ENCODE measurements around the gene GAK. TPM values are rescaled to one million over a fixed set of nuclear protein-coding genes. Genes with fewer than 3 reads are reported as not detected.

The GAK gene
- total RNA-seq, 4 donors from 2014 or later: 64.8 to 73.9 (median 70.6) TPM

DNA sequence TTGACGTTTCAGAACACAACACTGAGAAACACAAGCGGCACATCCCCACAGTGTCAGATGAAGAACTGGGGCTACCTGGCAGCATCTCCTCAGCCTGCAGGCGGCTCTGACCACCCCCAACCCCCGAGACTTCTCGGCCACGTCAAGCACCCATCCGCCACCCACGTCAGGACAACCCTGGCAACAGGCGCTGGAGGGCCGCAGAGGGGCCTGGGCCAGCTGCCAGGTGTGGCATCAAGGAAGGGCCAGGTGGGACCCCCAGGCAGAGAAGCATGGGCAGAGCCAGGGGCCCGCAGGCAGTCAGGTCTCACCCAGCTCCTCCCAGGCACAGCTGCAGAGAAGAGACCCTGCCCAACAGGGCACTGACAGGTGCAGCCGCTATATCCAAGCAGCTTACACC is 22.3 kb downstream of the GAK start:
- TF ChIP-seq POLR2A (IDR thresholded peaks at IDR 0.05; ENCODE audit: low read depth) (no peak), EP300 (IDR thresholded peaks at IDR 0.05) (no peak), CTCF (IDR thresholded peaks at IDR 0.05) (no peak), POLR2AphosphoS5 (IDR thresholded peaks at IDR 0.05) (no peak)
- H3K27me3 ChIP-seq: no peaks in the 10 kb centered on the region
- DNase-seq (ENCODE audit: extremely low spot score): no peak
- no peaks in the 10 kb centered on the region for H3K9me3 ChIP-seq
- no peak overlapping the region for H3K4me3 ChIP-seq
- H3K27ac ChIP-seq (replicated peaks in 1 of 4): no peak overlapping the region
- H3K36me3 ChIP-seq: peaks cover 12 to 63% (median 55%) of the 10 kb centered on the region in 4 donors
- WGBS: 90% methylated on average over 4 of the region's 12 CpGs
- H3K4me1 ChIP-seq: peaks cover 0 to under 1% (median 0%) of the 10 kb centered on the region in 4 donors
- intact Hi-C loops (cut with DNase I): no loop called here

DNA sequence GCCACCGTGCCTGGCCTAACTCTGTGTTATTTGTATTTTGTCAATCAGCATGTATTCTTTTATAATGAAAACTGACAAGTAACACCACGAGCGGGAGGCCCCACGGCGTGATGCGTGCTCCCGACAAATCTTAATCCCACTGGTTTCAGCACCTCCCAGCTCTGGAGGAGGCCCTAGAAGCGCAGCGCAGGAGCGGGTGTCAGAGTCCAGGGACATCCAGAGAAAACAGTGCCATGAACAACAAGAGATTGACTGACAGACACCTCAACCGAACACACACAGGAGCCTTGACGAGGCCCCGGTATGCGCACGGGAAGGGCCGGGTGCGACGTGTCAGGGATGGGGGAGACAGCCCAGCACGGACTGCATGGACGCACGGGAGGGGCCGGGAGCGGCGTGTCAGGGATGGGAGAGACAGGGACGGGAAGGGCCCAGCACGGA is 23.0 kb downstream of the GAK start:
- H3K4me1 ChIP-seq: no peaks in the 10 kb centered on the region
- H3K4me3 ChIP-seq: no peak overlapping the region
- H3K9me3 ChIP-seq: no peaks in the 10 kb centered on the region
- H3K27me3 ChIP-seq: no peaks in the 10 kb centered on the region
- peaks cover 12 to 70% (median 60%) of the 10 kb centered on the region in 4 donors for H3K36me3 ChIP-seq
- TF ChIP-seq POLR2A (IDR thresholded peaks at IDR 0.05; ENCODE audit: low read depth) (no peak), EP300 (IDR thresholded peaks at IDR 0.05) (no peak)
- intact Hi-C loops (cut with DNase I): no loop called here
- DNase-seq (ENCODE audit: extremely low spot score): no peak
- 94% methylated on average over 26 of the region's 26 CpGs for WGBS
- H3K27ac ChIP-seq (replicated peaks in 1 of 4): no peak overlapping the region

DNA sequence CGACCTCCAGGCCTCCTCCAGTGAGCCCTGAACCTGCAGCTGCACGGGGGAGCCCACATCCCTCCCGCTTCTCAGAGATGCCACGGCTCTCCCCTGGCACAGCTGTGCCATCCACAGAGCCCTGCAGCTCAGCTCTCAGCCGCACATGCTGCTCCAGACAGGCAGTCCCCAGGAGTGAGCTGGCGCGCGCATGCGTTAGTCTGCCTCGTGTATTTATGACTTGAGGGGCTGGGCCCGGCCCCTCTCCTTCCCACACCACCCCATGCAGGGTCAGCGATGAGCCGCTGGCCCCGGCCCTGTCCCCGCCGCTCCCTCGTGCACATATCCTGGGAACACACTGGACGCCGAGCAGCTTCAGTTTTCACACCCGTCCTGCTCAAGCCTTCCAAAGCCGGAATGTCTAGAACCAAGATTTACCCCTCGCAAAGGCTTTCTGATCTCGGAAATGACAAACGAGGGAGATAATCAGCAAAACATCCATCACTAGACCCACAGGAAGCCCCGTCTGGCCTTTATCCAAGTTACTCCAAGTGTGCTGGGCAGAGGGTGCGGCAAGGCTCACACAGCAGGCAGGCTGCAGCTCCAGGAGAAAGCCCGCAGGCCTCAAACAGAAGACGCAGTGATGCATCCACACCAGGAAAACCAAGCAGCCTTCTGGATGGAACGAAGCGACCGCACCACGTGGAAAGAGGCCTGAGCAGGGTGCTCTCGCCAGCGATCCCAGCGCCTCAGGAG is 24.3 kb downstream of the GAK start:
- WGBS: 79% methylated on average over 31 of the region's 35 CpGs
- no peak for DNase-seq (ENCODE audit: extremely low spot score)
- H3K27ac ChIP-seq (replicated peaks in 1 of 4): no peak overlapping the region
- H3K27me3 ChIP-seq: no peaks in the 10 kb centered on the region
- no peaks in the 10 kb centered on the region for H3K9me3 ChIP-seq
- TF ChIP-seq CTCF (IDR thresholded peaks at IDR 0.05): no peak
- TF ChIP-seq EP300 (IDR thresholded peaks at IDR 0.05): no peak
- TF ChIP-seq POLR2A (IDR thresholded peaks at IDR 0.05; ENCODE audit: low read depth): no peak
- TF ChIP-seq POLR2AphosphoS5 (IDR thresholded peaks at IDR 0.05): no peak
- intact Hi-C loops (cut with DNase I): no loop called here
- no peak overlapping the region for H3K4me3 ChIP-seq
- H3K36me3 ChIP-seq: peaks cover 12 to 77% (median 67%) of the 10 kb centered on the region in 4 donors
- no peaks in the 10 kb centered on the region for H3K4me1 ChIP-seq

DNA sequence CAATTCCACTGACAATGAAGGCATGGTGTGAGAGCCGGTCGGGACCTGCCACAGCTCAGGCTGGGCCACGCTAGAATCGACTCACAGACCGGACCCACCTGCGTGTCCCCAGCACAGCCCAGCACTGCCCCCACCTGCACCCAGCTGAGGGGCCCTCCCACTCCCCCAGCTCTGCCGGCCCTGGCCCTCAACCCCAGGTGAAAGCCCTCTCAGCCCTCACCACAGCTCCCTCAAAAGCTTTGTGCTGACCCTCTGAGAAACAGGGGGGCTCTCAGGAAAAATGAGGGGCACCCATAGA is 25.1 kb downstream of the GAK start:
- Histone ChIP-seq H3K4me3 (no peak overlapping the region), H3K27me3 (no peaks in the 10 kb centered on the region), H3K36me3 (peaks cover 10 to 73% (median 63%) of the 10 kb centered on the region in 4 donors), H3K4me1 (no peaks in the 10 kb centered on the region), H3K27ac (replicated peaks in 1 of 4) (no peak overlapping the region), H3K9me3 (no peaks in the 10 kb centered on the region)
- no peak for TF ChIP-seq CTCF (IDR thresholded peaks at IDR 0.05)
- TF ChIP-seq POLR2A (IDR thresholded peaks at IDR 0.05; ENCODE audit: low read depth): no peak
- no peak for TF ChIP-seq EP300 (IDR thresholded peaks at IDR 0.05)
- no peak for TF ChIP-seq POLR2AphosphoS5 (IDR thresholded peaks at IDR 0.05)
- 94% methylated on average over 7 of the region's 7 CpGs for WGBS
- intact Hi-C loops (cut with DNase I): no loop called here
- DNase-seq (ENCODE audit: extremely low spot score): no peak

DNA sequence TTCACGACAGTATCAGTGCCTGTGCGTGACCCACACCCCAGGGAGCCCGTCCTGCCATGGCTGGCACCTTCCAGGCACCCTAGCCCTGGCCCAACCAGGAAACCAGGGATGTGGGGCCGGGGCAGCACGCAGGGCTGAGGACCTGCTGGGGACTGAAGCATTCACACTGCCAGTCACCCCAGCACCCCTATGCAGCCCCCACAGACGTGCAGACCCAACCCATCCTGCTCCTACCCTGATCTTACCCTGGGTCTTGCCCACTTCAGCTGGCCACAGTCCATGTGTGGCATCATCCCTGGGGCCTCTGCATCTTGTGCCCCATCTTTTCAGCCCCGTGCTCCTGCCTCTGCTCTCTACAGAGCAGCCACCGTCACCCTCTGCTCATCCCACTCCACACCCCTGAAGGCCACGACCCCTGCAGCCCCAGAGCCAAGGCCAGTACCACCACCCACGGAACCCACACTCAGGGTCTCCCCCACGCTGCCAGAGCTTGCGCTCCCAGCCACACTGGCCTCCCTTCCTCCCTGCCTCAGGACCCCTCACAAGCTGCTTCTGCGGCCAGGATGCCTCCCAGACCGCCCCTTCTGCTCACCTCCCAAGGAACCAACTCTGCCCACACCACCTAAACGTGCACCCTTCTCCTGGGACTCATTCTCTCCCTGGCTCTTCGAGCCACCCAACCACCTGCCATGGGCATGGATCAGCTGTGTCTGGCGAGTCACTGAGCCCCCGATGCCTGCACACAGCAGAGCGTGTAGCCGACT is 25.6 kb downstream of the GAK start:
- Histone ChIP-seq H3K27me3 (no peaks in the 10 kb centered on the region), H3K27ac (replicated peaks in 1 of 4) (no peak overlapping the region), H3K36me3 (peaks cover 5 to 73% (median 60%) of the 10 kb centered on the region in 4 donors), H3K4me1 (no peaks in the 10 kb centered on the region), H3K9me3 (no peaks in the 10 kb centered on the region), H3K4me3 (no peak overlapping the region)
- WGBS: 97% methylated on average over 20 of the region's 20 CpGs
- intact Hi-C loops (cut with DNase I): no loop called here
- no peak for TF ChIP-seq POLR2A (IDR thresholded peaks at IDR 0.05; ENCODE audit: low read depth)
- DNase-seq (ENCODE audit: extremely low spot score): no peak

All from esophagus muscularis mucosa (tissue), 4 donors.